GM19397 (cell line): ENCODE data around the gene ANXA3.
A peak's percentile ranks its signal among the peaks of the same experiment; 100 is the strongest.
"Not testable (repeated sequence)": the region's sequence is repeated elsewhere in the genome, so short reads cannot be mapped to it uniquely, and the experiment has no call there.

Experiments used
- ATAC-seq: cut with Tn5 transposase; IDR thresholded peaks from one replicate; pipeline ENCODE4 v1.9.1; 2021; ENCODE audit warnings: mild to moderate bottlenecking, moderate library complexity; ENCODE audit not compliant: unreplicated experiment

The ANXA3 gene

DNA sequence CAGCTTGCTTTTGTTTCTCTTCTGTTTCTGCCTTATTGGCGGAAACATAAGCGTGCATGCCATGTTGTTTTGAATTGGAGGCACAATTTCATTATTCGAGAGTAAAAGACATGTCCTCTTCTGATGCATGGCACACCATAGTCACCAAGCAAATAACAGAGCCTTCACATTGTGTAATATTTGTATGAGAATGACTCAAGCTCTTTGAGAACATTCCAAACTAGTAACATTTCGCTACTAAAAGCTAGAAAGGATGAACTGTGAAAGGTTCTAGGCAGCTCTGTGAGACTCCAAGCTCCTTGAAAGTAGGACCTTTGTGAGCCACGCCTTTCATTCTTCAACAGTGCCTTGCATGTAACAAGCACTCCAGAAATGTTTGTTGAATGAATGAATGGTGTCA lies 9.2 kb upstream of the ANXA3 start:
- ATAC-seq, result no peak

DNA sequence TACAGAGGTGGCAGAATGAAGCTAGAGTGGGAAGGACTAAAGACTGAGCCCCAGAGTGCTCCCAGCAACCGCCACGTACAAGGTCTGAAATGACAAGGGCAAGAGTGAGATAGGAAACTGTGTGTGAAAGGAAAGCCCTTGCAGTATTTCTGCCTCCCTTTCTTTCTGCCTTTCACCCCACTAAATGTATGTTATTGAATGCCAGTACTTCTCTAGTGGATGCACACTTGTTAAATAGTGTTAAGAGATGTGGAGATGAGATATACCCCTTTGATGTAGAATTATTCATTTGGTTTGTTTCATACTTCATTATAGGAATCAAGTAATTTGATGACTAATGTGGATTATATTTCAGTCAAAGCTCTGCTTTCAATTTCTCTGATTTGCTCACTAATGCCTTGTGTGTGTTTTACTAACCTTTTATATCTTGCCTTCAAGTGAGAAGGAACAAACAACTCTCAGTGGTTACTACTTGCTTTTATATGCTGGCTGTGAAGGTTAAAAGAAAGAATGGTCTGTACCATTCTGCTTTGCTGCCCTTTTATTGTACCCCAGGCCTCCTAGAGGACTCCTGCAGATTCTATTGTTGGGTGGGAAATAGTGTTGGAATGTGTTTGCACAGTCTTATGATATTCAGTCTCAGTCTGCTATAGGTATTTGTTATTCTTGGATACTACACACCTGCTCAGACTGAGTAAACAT lies 8.0 kb upstream of the ANXA3 start:
- ATAC-seq, result no peak

DNA sequence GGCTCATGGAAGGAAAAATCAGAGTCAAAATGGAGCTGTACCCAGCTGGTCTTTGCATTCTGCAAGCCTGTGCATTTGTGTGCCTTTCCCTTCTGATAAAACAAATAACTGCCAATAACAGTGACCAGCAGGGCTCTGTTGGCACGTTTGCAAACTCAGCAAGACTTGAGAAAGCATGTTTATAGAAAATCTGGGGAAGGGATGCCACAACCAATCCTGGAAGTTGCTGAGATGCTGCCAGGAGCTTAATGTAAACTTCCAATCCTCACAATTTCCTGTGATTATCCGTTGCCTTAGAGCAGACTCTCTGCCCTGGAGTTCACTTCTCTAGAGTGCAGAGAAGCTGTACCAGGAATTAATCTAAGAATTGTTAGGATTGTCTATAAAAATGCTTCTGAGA lies 6.9 kb upstream of the ANXA3 start:
- no peak for ATAC-seq

DNA sequence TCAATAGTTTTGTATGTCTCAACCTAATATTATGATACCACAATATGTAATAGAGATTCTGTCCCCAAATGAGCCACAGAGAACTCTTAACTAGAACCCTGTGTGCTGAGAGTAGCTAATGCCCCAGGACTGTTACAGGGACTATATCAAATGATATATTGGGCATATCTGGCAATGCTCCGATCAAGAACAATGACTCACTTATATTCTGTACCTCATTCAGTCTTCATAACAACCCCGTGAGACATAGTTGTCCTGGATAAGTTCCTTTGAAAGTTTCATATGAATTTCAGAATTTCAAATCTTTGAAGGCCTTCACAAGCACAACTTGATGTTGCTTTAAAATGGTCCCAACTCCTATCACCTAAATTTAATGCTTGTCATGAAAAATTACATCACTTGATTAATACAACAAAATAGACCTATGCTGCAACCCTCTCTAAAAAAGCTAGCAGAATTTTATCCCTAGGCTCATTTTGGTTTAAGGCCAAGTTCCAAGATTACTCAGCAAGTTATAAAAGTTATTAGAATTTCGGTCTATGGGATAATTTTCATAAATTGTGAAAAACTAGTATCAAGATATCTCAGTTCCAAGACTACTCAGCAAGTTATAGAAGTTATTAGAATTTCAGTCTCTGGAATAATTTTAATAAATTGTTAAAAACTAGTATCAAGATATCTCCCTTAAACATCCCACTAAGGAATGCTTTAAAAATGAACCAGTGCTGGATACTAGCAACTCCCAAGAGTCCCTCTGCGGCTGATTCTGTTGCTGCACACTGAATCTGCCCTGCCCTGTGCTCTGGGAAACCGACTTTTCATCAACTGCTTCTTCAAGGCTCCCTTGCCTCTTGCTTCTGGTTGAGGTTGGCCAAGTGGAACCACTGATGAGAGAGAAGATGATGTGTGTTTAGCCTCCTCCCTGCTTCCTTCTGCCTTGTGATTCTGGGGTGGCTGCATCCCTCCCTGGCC lies 6.0 kb upstream of the ANXA3 start:
- no peak for ATAC-seq

DNA sequence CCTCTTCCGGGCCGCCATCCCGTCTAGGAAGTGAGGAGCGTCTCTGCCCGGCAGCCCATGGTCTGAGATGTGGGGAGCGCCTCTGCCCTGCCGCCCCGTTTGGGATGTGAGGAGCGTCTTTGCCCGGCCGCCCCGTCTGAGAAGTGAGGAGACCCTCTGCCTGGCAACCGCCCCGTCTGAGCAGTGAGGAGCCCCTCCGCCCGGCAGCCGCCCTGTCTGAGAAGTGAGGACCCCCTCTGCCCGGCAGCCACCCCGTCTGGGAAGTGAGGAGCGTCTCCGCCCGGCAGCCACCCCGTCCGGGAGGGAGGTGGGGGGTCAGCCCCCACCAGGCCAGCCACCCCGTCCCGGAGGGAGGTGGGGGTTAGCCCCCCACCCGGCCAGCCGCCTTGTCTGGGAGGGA lies 3.7 kb upstream of the ANXA3 start:
- ATAC-seq, result not testable (repeated sequence)

DNA sequence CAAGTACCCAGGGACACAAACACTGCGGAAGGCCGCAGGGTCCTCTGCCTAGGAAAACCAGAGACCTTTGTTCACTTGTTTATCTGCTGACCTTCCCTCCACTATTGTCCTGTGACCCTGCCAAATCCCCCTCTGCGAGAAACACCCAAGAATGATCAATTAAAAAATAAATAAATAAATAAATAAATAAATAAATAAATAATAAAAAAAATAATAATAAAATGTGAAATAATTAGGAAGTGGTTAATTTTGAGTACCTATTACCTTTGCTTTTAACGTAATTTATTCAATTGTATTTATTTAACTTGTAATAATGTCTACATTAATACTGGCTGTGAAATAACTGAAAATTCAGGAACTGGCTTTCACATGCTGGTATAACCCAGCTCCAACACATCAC lies 2.7 kb upstream of the ANXA3 start:
- ATAC-seq, result not testable (repeated sequence)

DNA sequence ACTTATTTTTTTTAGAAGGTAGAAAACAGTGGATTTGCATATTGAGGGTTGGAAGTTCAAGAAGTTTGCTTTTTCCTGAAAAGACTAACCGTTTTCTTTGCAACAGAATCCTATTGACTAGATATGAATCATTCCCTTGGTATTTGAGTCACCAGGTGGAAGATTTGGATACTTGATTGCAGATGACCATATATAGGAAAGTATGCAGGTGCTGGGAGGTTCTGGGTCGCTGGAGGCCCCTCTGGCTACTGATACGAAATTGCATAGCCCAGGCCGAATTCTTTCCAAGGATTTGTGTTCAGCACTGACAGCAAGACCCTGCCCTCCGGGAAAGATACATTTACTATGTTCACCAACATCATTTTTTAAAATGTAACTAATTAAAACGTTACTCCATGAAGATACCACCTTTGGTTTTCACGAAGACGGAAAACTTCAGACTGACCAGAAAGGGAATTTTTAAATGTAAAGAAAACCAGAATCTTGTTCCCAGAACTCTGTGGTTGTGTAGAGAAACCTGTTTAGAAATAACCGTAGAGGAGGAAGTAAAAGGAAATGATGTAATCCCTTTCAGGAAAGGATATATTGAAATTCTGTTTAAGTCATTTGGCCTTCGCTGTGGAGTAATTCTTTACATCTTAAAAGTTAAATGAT lies 946 bp downstream of the ANXA3 start:
- no peak for ATAC-seq

DNA sequence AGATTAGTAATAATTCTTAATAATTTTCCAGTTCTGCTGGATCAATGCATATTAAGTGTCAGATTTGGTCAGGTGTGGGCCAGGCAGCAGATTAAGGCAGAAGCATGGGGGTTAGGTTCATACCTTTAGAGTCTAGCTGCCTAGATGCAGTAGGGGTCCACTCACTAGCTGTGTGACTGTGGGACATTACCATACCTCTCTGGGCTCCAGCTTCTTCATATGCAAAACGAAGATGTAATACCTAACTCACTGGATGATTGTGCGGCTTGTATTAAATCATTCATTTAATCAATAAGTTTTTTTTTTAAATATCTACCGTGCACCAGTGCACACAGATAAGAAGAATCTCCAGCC lies 1.4 kb downstream of the ANXA3 start:
- ATAC-seq, result no peak

DNA sequence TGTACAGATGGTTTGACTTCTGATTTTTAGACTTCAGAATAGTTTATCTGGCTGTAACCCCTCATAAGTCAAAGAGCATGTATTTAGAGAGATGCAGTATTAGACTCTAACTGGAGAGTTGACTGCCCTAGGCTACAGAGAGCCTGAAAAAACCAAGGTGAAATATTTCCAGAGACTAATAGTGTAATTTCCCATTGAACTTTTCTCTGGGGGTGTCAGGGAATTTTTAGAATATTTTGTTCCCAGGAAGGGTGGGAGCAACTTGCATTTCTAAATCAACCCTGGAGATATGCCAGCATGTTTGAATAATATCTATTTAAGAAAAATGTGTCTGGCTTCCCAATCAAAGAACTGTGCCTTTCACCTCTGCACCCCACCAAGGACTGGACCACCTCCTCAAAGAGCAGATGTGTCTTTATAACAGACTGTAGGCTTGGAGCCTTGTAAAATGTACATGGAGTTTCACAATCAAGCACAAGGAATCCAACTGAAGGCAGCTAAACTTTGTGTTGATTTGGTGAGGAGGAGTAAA lies 2.0 kb downstream of the ANXA3 start:
- ATAC-seq, result no peak

DNA sequence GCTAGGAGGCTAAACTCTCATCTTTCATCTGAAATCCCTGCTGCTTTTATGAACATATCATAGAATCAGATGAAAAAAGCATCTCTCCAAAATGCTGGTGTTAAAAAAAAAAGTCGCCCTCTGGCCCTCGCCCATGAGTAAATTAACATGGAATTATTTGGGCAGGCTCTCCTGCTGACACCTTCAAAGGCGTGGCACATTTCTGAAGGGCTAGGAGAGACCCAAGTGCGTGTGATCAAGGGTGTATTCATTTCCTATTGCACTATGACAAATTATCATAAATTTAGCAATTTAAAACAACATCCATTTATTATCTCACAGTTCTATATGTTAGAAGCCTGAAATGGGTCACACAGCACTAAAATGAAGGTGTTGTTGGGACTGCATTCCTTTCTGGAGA lies 5.1 kb downstream of the ANXA3 start:
- no peak for ATAC-seq

DNA sequence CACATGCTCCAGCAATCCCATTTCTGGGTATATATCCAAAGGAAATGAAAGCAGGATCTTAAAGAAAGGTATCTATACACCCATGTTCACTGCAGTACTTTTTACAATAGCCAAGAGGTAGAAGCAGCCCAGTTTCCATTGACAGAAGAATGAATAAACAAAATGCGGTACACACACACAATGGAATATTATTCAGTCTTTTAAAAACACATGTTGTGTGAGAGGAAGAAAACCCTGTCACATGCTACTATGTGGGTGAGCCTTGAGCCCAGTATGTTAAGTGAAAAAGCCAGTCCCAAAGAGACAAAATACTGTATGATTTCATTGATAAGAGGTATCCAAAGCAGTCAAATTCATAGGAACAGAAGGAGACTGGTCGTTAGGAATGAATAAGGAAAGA lies 6.3 kb downstream of the ANXA3 start:
- no peak for ATAC-seq

DNA sequence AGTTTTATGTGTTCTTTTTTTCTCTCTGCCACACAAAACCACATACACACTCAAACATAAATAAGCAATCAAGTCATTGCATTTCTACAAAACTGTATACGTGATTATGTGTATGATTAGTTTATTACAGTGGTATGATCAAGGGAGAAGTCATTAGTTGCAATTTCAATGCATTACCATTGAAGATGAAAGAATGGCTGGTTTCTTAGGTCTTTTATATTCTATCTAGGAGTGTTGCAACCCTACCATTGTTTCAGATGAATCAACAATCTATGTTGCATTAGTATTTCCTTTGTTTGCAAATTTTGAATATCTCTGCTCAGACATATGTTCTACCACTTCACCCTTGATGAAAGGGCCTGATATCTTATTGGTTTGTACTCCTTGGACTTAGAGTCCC lies 6.8 kb downstream of the ANXA3 start:
- ATAC-seq, result no peak

DNA sequence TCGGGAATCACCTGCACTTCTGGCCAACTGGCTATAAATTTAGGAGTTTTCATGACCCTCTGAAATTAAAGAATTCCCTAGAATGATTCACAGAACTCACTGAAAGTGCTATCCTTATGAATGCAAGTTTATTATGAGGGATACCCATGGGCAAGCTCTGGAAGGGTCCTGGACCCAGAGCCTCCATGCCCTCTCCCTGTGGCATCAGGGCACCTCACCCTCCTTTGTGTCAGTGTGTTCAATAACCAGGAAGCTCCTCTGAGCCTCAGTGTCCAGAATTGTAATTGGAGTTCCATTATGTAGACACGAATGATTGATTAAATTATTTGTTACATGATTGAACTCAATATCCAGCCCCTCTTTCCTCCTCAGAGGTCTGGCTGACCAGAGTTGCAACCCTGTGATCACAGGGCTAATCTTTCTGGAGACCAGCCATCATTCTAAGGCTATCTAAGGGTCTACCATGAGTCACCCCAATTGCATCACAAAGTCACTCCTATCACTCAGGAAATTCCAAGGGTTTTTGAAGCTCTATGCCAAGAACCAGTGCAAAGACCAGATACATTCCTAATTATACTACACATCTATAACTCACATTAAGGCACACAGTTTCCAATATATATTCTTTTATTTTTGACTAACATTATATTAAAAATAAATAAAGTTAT lies 8.9 kb downstream of the ANXA3 start:
- no peak for ATAC-seq

DNA sequence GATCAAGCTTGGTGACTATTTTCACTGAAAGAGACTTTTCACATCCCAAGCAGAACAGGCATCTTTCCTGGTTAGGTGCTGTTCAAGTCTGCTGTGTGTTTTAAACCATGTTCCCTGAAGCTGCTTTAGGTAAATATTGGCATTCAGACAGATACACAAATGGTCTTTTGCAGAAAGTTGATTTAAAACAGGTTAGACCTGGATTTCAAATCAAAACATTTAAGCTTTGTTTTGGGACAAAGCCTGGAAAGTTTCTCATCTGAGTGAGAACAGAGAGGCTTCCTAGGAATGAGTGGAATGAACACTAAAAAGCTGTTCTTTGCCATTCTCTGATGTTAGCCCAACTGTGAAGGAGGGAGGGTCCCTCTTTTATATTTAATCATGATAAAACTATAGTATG lies 10.1 kb downstream of the ANXA3 start:
- ATAC-seq, result no peak

DNA sequence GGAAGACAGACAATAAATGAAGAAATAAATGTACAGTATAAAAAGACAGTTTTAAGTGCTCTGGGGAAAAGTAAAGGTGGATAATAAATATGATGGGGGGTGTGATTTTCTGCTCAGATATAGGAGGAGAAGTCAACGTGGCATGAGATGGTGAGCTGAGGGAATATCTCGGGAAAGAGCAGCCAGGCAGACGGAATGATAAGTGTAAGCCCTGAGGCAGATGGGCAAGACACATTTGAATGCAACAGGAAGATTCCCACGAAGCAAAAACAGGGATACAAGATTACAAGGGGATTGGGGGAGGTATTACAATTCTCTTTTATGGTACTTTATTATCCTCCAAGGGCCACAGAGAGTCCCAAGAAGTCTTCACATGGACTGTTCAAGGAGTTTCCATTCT lies 11.1 kb downstream of the ANXA3 start:
- ATAC-seq, result no peak

DNA sequence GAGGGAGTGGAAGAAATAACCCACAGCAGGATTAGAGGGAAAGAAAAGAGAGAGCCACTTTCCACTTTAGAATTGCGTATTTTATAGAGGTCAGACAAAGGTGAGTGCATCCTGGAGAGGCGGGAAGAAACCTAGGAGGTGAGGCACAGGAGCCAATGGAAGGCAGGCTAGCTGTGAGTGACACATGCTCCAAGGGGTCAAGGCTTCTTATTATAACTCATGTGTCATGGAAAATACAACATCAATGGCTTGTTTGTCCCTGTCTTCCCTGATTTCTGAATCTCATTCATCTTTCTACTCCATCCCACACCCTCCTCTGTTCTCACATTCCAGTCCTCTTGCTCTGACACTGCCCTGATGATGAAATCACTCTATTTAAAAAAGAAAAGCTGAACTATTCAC lies 14.4 kb downstream of the ANXA3 start:
- no peak for ATAC-seq

DNA sequence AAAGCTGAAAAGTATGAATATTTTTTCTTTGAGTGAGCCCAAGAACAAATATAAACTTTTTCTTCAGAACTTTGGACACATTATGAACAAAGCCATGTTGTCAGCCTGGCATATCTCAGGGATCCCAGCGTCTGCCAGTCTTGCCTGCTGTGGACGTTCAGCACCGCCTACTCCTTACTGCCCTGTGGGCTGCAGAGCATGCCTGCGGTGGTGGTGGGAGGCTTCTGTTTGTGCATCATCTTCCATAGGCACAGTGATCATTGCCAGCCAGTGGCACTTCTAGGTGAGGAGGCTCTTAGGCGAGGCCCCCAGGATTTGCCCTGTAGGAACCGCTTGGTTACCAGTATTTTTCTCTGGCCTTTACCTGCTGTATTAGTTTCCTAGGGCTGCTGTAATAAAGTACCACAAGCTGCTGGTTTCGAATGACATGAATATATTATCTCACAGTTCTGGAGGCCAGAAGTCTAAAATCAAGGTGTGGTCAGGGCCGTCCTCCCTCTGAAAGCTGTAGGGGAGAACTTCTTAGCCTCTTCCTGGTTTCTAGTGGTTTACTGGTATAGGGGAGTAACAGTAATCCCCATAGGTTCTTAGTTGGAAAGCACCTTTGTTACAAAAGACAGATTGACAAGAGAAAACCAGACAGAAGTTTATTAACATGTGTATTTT lies 15.4 kb downstream of the ANXA3 start:
- peak; percentile 71 for ATAC-seq

DNA sequence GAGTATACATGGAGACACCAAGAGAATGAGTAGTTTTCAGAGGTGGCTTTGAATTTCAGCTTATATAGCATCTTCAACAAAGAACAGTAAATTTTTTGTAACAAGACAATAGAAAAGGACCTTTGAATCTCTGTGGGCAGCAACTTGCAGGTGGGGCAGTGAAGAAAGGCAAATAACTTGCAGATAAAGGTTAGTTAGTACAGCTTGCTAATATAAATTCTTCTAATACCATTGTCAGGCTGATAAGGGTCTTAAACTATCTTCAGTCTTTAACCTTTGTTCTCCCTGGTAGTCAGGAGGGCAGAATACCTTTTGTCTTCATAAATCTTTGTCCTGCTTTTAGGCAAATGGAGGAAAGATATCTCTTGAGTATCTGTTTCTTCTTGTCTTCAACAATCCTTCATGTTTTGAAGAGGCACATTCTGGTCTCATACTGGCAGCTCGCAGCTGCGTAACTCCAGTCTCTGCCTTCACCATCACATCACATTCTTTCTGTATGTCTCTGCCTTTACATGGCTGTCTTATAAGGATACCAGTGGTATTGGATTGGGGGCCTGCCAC lies 16.0 kb downstream of the ANXA3 start:
- ATAC-seq, result no peak

DNA sequence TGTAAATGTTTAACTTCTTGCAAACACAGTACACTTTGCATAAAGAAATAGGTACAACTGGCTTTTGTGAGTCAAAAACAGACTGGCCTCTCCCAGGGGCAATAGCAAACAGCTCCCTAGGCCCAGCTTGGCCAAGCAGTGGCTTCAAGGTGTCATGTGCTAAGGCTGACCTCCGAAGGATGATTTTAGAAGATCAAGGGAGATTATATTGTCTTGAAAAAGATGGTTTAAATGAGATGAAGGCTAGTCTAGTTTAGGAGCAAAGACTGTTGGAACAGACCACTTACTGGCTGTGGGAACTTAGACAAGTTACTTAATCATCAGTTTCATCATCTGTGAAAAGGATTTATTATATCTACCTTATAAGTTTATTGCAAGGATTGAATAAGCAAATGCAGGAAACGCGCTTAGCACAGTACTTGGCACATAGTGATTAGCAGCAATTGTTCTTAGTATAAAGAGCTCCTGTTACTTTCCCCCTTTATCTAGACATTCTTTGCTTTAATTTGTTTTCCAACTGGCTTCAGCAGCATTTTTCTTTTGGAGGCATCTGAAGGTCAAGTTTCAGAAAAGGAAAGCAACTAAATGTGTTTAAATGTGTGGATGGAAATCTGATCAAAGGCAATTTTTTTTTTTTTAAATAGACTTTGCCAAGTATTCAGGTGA lies 17.2 kb downstream of the ANXA3 start:
- peak; percentile 66 for ATAC-seq
